SK-N-SH treated with all-trans-retinoic acid at 6 μM for 48 hours (cell line): ENCODE data around the gene PPIL1.

Experiments used
- ATAC-seq: fragments of 200-7000 bp; cut with Tn5 transposase; 3 replicates; pipeline ENCODE4 v1.9.1; 2020; ENCODE audit warnings: mild to moderate bottlenecking, moderate library complexity
- ARNTL ChIP-seq: fragments of 450-650 bp; formaldehyde crosslinking; IDR thresholded peaks from 2 replicates; pipeline ENCODE4 v1.5.0; 2020; ENCODE audit warnings: low read depth, mild to moderate bottlenecking, moderate library complexity, borderline replicate concordance
- BACH2 ChIP-seq: fragments of 250-450 bp; sonication (Bioruptor Pico); IDR thresholded peaks from 2 replicates; pipeline ENCODE4 v1.9.0; 2021; ENCODE audit warnings: mild to moderate bottlenecking, borderline replicate concordance
- CSDC2 ChIP-seq: fragments of 250-450 bp; sonication (Bioruptor Pico); IDR thresholded peaks from 2 replicates; pipeline ENCODE4 v1.5.0; 2020; ENCODE audit warnings: mild to moderate bottlenecking, moderate library complexity
- ESRRG ChIP-seq: fragments of 250-450 bp; sonication (Bioruptor Pico); IDR thresholded peaks from 2 replicates; pipeline ENCODE4 v1.6.1; 2021; ENCODE audit warnings: mild to moderate bottlenecking
- GLIS3 ChIP-seq: fragments of 250-450 bp; sonication (Bioruptor Pico); IDR thresholded peaks from 2 replicates; pipeline ENCODE4 v1.5.0; 2020; ENCODE audit warnings: mild to moderate bottlenecking, moderate library complexity
- OSR1 ChIP-seq: fragments of 250-450 bp; sonication (Bioruptor Pico); IDR thresholded peaks from 2 replicates; pipeline ENCODE4 v1.8.0; 2022; ENCODE audit warnings: moderate library complexity, mild to moderate bottlenecking, inconsistent platforms
- PATZ1 ChIP-seq: fragments of 250-450 bp; sonication (Bioruptor Pico); IDR thresholded peaks from 2 replicates; pipeline ENCODE4 v1.8.0; 2020; ENCODE audit warnings: mild to moderate bottlenecking, moderate library complexity, borderline replicate concordance
- POU6F1 ChIP-seq: fragments of 250-450 bp; sonication (Bioruptor Pico); IDR thresholded peaks from 2 replicates; pipeline ENCODE4 v1.8.0; 2021; ENCODE audit warnings: low read depth, mild to moderate bottlenecking, moderate library complexity, borderline replicate concordance
- RARB ChIP-seq: fragments of 250-450 bp; sonication (Bioruptor Pico); IDR thresholded peaks from 2 replicates; pipeline ENCODE4 v1.8.0; 2021; ENCODE audit warnings: mild to moderate bottlenecking, moderate library complexity
- SNAI2 ChIP-seq: fragments of 250-450 bp; sonication (Bioruptor Pico); IDR thresholded peaks from 2 replicates; pipeline ENCODE4 v1.5.0; 2020; ENCODE audit warnings: mild to moderate bottlenecking, moderate library complexity
- TCF4 ChIP-seq: fragments of 250-450 bp; sonication (Bioruptor Pico); IDR thresholded peaks from 2 replicates; pipeline ENCODE4 v1.8.0; 2021; ENCODE audit warnings: mild to moderate bottlenecking, moderate library complexity, borderline replicate concordance
- TOX ChIP-seq: fragments of 250-450 bp; sonication (Bioruptor Pico); IDR thresholded peaks from 2 replicates; pipeline ENCODE4 v1.8.0; 2021; ENCODE audit warnings: mild to moderate bottlenecking, moderate library complexity, borderline replicate concordance
- ZC3H10 ChIP-seq: fragments of 250-450 bp; sonication (Bioruptor Pico); IDR thresholded peaks from 2 replicates; pipeline ENCODE4 v1.5.1; 2021; ENCODE audit warnings: mild to moderate bottlenecking, moderate library complexity
- ZFP3 ChIP-seq: fragments of 250-450 bp; sonication (Bioruptor Pico); IDR thresholded peaks from 2 replicates; pipeline ENCODE4 v1.5.0; 2020; ENCODE audit warnings: mild to moderate bottlenecking, moderate library complexity
- ZFP30 ChIP-seq: fragments of 450-650 bp; formaldehyde crosslinking; IDR thresholded peaks from 2 replicates; pipeline ENCODE4 v1.5.0; 2022; ENCODE audit warnings: mild to moderate bottlenecking, moderate library complexity
- ZNF565 ChIP-seq: fragments of 450-650 bp; formaldehyde crosslinking; conservative IDR thresholded peaks from 2 replicates; pipeline ENCODE4 v1.5.0; 2020; ENCODE audit warnings: low read depth, mild to moderate bottlenecking, moderate library complexity
- ZNF70 ChIP-seq: fragments of 450-650 bp; formaldehyde crosslinking; IDR thresholded peaks from 2 replicates; pipeline ENCODE4 v1.5.0; 2020; ENCODE audit warnings: mild to moderate bottlenecking, moderate library complexity
- ZNF8 ChIP-seq: fragments of 450-650 bp; formaldehyde crosslinking; IDR thresholded peaks from 2 replicates; pipeline ENCODE4 v1.5.0; 2020; ENCODE audit warnings: mild to moderate bottlenecking, moderate library complexity
- TF ChIP-seq, protein P1 (sequence below): fragments of 250-450 bp; sonication (Bioruptor Pico); IDR thresholded peaks from 2 replicates; pipeline ENCODE4 v1.5.0; 2020; ENCODE audit warnings: mild to moderate bottlenecking, moderate library complexity
- TF ChIP-seq, protein P2 (sequence below): fragments of 250-450 bp; sonication (Bioruptor Pico); IDR thresholded peaks from 2 replicates; pipeline ENCODE4 v1.5.1; 2020; ENCODE audit warnings: low read depth, mild to moderate bottlenecking, moderate library complexity
- TF ChIP-seq, protein P3 (sequence below): fragments of 250-450 bp; sonication (Bioruptor Pico); IDR thresholded peaks from 2 replicates; pipeline ENCODE4 v1.5.1; 2021; ENCODE audit warnings: mild to moderate bottlenecking, moderate library complexity

The PPIL1 gene

DNA sequence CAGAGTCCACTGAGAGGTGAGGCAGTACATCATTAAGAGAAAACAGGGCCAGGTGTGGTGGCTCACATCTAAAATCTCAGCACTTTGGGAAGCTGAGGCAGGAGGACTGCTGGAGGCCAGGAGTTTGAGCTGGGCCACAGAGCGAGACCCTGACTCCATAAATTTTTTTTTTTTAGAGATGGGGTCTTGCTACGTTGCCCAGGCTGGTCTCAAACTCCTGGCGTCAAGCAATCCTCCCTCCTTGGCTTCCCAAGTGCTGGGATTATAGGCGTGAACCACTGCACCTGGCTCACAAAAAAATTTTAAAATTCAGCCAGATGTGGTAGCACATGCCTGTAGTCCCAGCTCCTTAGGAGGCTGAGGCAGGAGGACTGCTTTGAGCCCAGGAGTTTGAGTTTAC lies 17.3 kb downstream of the PPIL1 start:
- TF ChIP-seq ZNF565 (CRISPR knock-in tag) (no peak), ZC3H10 (CRISPR knock-in tag) (no peak), ZNF8 (CRISPR knock-in tag) (no peak), SNAI2 (CRISPR knock-in tag) (no peak), CSDC2 (CRISPR knock-in tag) (no peak), TOX (CRISPR knock-in tag) (no peak), ZFP3 (CRISPR knock-in tag) (no peak)
- ATAC-seq: no peak

DNA sequence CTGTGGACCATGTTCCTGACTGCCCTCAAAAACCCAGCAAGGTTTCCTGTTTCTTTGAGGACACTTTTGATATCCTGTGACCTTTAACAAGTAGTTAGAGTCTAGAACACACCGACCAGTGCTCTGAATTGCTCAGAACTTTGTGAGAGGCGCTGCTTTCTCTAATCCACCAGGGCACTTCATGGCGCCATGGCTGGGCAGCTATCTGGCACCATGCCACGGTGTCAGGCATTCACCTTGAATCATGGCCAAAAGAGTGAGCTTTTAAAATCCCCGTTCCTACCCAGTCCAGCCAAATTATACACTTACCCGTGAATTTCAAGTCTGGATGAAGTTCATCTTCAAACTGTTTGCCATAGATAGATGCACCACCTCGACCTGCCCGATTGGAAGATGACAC lies 18.3 kb downstream of the PPIL1 start:
- TF ChIP-seq ZNF70 (CRISPR knock-in tag) (no peak), CSDC2 (CRISPR knock-in tag) (no peak), OSR1 (CRISPR knock-in tag) (no peak), ZNF8 (CRISPR knock-in tag) (no peak), ARNTL (CRISPR knock-in tag) (no peak), RARB (CRISPR knock-in tag) (no peak), TOX (CRISPR knock-in tag) (no peak), ZC3H10 (CRISPR knock-in tag) (no peak), ZNF565 (CRISPR knock-in tag) (no peak), GLIS3 (CRISPR knock-in tag) (no peak), POU6F1 (CRISPR knock-in tag) (no peak), PATZ1 (no peak), ZFP30 (CRISPR knock-in tag) (no peak), ESRRG (CRISPR knock-in tag) (no peak), TCF4 (CRISPR knock-in tag) (no peak)
- TF ChIP-seq, protein P1, sequence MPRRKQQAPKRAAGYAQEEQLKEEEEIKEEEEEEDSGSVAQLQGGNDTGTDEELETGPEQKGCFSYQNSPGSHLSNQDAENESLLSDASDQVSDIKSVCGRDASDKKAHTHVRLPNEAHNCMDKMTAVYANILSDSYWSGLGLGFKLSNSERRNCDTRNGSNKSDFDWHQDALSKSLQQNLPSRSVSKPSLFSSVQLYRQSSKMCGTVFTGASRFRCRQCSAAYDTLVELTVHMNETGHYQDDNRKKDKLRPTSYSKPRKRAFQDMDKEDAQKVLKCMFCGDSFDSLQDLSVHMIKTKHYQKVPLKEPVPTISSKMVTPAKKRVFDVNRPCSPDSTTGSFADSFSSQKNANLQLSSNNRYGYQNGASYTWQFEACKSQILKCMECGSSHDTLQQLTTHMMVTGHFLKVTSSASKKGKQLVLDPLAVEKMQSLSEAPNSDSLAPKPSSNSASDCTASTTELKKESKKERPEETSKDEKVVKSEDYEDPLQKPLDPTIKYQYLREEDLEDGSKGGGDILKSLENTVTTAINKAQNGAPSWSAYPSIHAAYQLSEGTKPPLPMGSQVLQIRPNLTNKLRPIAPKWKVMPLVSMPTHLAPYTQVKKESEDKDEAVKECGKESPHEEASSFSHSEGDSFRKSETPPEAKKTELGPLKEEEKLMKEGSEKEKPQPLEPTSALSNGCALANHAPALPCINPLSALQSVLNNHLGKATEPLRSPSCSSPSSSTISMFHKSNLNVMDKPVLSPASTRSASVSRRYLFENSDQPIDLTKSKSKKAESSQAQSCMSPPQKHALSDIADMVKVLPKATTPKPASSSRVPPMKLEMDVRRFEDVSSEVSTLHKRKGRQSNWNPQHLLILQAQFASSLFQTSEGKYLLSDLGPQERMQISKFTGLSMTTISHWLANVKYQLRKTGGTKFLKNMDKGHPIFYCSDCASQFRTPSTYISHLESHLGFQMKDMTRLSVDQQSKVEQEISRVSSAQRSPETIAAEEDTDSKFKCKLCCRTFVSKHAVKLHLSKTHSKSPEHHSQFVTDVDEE (CRISPR knock-in tag): no peak
- TF ChIP-seq, protein P2, sequence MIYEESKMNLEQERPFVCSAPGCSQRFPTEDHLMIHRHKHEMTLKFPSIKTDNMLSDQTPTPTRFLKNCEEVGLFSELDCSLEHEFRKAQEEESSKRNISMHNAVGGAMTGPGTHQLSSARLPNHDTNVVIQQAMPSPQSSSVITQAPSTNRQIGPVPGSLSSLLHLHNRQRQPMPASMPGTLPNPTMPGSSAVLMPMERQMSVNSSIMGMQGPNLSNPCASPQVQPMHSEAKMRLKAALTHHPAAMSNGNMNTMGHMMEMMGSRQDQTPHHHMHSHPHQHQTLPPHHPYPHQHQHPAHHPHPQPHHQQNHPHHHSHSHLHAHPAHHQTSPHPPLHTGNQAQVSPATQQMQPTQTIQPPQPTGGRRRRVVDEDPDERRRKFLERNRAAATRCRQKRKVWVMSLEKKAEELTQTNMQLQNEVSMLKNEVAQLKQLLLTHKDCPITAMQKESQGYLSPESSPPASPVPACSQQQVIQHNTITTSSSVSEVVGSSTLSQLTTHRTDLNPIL (CRISPR knock-in tag): no peak
- TF ChIP-seq, protein P3, sequence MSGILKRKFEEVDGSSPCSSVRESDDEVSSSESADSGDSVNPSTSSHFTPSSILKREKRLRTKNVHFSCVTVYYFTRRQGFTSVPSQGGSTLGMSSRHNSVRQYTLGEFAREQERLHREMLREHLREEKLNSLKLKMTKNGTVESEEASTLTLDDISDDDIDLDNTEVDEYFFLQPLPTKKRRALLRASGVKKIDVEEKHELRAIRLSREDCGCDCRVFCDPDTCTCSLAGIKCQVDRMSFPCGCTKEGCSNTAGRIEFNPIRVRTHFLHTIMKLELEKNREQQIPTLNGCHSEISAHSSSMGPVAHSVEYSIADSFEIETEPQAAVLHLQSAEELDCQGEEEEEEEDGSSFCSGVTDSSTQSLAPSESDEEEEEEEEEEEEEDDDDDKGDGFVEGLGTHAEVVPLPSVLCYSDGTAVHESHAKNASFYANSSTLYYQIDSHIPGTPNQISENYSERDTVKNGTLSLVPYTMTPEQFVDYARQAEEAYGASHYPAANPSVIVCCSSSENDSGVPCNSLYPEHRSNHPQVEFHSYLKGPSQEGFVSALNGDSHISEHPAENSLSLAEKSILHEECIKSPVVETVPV (CRISPR knock-in tag): no peak
- ATAC-seq: no peak

DNA sequence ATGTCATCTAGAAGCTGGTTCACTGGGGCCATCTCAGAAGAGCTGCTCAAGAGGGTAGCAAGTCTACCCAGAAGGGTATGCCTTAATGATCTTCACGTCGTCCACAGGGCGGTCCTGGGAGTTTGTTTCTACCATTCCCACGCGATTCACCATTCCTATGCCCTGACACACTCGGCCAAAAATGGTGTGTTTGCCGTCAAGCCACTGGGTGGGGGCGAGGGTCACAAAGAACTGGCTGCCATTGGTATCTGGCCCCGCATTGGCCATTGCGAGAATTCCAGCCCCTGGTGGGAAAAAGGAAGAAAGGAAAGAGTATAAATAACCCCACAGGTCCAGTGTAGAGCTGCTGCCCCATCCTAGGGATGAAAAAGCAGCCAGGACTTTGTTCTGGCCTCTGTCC lies 18.9 kb downstream of the PPIL1 start:
- TF ChIP-seq TOX (CRISPR knock-in tag) (no peak), BACH2 (CRISPR knock-in tag) (no peak), ZNF565 (CRISPR knock-in tag) (no peak), ZFP30 (CRISPR knock-in tag) (no peak), ZFP3 (CRISPR knock-in tag) (no peak), SNAI2 (CRISPR knock-in tag) (no peak), GLIS3 (CRISPR knock-in tag) (no peak), ZNF8 (CRISPR knock-in tag) (no peak)
- ATAC-seq: no peak
